HG03280 (cell line): ENCODE data around the gene SIPA1L3.
"Not testable (repeated sequence)": the region's sequence is repeated elsewhere in the genome, so short reads cannot be mapped to it uniquely, and the experiment has no call there.

Experiments used
- ATAC-seq: cut with Tn5 transposase; IDR thresholded peaks from one replicate; pipeline ENCODE4 v1.9.1; 2021; ENCODE audit warnings: mild to moderate bottlenecking, moderate library complexity; ENCODE audit not compliant: unreplicated experiment

The SIPA1L3 gene

GRCh38 chr19:37906869-37907734 lies at the start of gene SIPA1L3:
Gene SIPA1L3 (plus strand): TSS chr19:37907208. CDS start chr19:38081566, 174,358 bp downstream.
- ATAC-seq: peak; percentile 86

- no peak for ATAC-seq
These were observed 42.5 kb upstream of the SIPA1L3 start for GRCh38 chr19:37864501-37864900.

GRCh38 chr19:37865930-37866329 lies 41.1 kb upstream of the SIPA1L3 start:
- ATAC-seq: not testable (repeated sequence)

GRCh38 chr19:37867831-37868230 lies 39.2 kb upstream of the SIPA1L3 start:
- ATAC-seq: no peak

GRCh38 chr19:37869766-37870340 lies 37.2 kb upstream of the SIPA1L3 start:
- no peak for ATAC-seq

GRCh38 chr19:37872383-37872782 lies 34.6 kb upstream of the SIPA1L3 start:
- no peak for ATAC-seq

- no peak for ATAC-seq
These were observed 32.2 kb upstream of the SIPA1L3 start for GRCh38 chr19:37874784-37875183.

- no peak for ATAC-seq
These were observed 31.0 kb upstream of the SIPA1L3 start for GRCh38 chr19:37876032-37876431.

- ATAC-seq: no peak
These were observed 29.9 kb upstream of the SIPA1L3 start for GRCh38 chr19:37877147-37877546.

GRCh38 chr19:37885392-37885791 lies 21.6 kb upstream of the SIPA1L3 start:
- ATAC-seq: no peak

- no peak for ATAC-seq
These were observed 20.4 kb upstream of the SIPA1L3 start for GRCh38 chr19:37886571-37886970.

- ATAC-seq: no peak
These were observed 13.0 kb upstream of the SIPA1L3 start for GRCh38 chr19:37893845-37894575.

- ATAC-seq: no peak
These were observed 10.8 kb upstream of the SIPA1L3 start for GRCh38 chr19:37896180-37896579.

GRCh38 chr19:37899453-37899852 lies 7.6 kb upstream of the SIPA1L3 start:
- ATAC-seq: no peak

GRCh38 chr19:37899966-37900365 lies 7.0 kb upstream of the SIPA1L3 start:
- ATAC-seq: no peak

- ATAC-seq: no peak
These were observed 4.3 kb upstream of the SIPA1L3 start for GRCh38 chr19:37902668-37903067.

- no peak for ATAC-seq
These were observed 3.9 kb upstream of the SIPA1L3 start for GRCh38 chr19:37903096-37903495.

- ATAC-seq: peak; percentile 8
These were observed 801 bp upstream of the SIPA1L3 start, which contains the start of gene WDR87 for GRCh38 chr19:37905946-37906868. Gene WDR87 (minus strand): TSS chr19:37906594. CDS start chr19:37898239, 8,355 bp downstream.

- no peak for ATAC-seq
These were observed 887 bp downstream of the SIPA1L3 start for GRCh38 chr19:37907735-37908455.
